CD14-positive monocyte (primary cell): ENCODE measurements around the gene DLL4. TPM values are rescaled to one million over a fixed set of nuclear protein-coding genes. Genes with fewer than 3 reads are reported as not detected.

ENCODE experiments used
- DNase-seq, 3 donors: peaks; one replicate each; pipeline ENCODE4 v3.0.0-alpha.2; 2011 to 2022
- H2AFZ ChIP-seq: 2 replicates; pipeline ENCODE4 v1.6.0; 2012; ENCODE audit warnings: mild to moderate bottlenecking, low read depth, low read length, inconsistent platforms; ENCODE audit not compliant: insufficient read depth, poor library complexity, severe bottlenecking
- H3K27ac ChIP-seq, 2 donors: 1 replicate in 1 of 2; 2 replicates in 1 of 2; pipeline ENCODE4 v1.5.1; 2012 to 2013; ENCODE audit warnings: low read length in 2 of 2, control low read depth in 1 of 2, inconsistent platforms in 1 of 2, low read depth in 1 of 2, mild to moderate bottlenecking in 1 of 2
- H3K27me3 ChIP-seq, 2 donors: one replicate each; pipeline versions ENCODE4 v1.6.0 to v1.6.1; 2011 to 2013; ENCODE audit warnings: low read length in 2 of 2; ENCODE audit not compliant: control insufficient read depth in 2 of 2, insufficient read depth in 2 of 2
- H3K36me3 ChIP-seq, 2 donors: replicated peaks in 1 of 2; 1 replicate in 1 of 2; 2 replicates in 1 of 2; pipeline versions ENCODE4 v1.5.1 to v1.6.1; 2012 to 2013; ENCODE audit warnings: low read length in 2 of 2, control low read depth in 1 of 2, inconsistent platforms in 1 of 2, mild to moderate bottlenecking in 1 of 2; ENCODE audit not compliant: insufficient read depth in 2 of 2, control insufficient read depth in 1 of 2
- H3K4me1 ChIP-seq, 2 donors: 1 replicate in 1 of 2; 2 replicates in 1 of 2; pipeline versions ENCODE4 v1.5.1 to v1.6.1; 2012 to 2013; ENCODE audit warnings: low read length in 2 of 2, control low read depth in 1 of 2, inconsistent platforms in 1 of 2, mild to moderate bottlenecking in 1 of 2, moderate library complexity in 1 of 2; ENCODE audit not compliant: insufficient read depth in 2 of 2, control insufficient read depth in 1 of 2
- H3K4me2 ChIP-seq: replicated peaks from 2 replicates; pipeline ENCODE3; 2012; ENCODE audit warnings: low read length, moderate library complexity, mild to moderate bottlenecking; ENCODE audit not compliant: poor library complexity, severe bottlenecking; ENCODE audit errors: extremely low read depth
- H3K4me3 ChIP-seq, 3 experiments: fragments of 200-600 bp in 1 of 3; sonication (generic) in 1 of 3; replicated peaks in 1 of 3; 1 replicate in 2 of 3; 2 replicates in 1 of 3; pipeline ENCODE4 v1.5.1; 2011 to 2013; ENCODE audit warnings: low read length in 3 of 3, mild to moderate bottlenecking in 3 of 3, control low read depth in 2 of 3, low read depth in 2 of 3, inconsistent platforms in 1 of 3, moderate library complexity in 1 of 3
- H3K79me2 ChIP-seq: 2 replicates; pipeline ENCODE4 v1.6.0; 2012; ENCODE audit warnings: mild to moderate bottlenecking, control low read depth, inconsistent platforms, low read length, moderate library complexity; ENCODE audit not compliant: insufficient read depth
- H3K9ac ChIP-seq: 2 replicates; pipeline ENCODE4 v1.6.0; 2017; ENCODE audit warnings: low read length, mild to moderate bottlenecking; ENCODE audit not compliant: insufficient read depth, poor library complexity, severe bottlenecking
- H3K9me3 ChIP-seq, 2 donors: replicated peaks in 1 of 2; 1 replicate in 1 of 2; 2 replicates in 1 of 2; pipeline versions ENCODE4 v1.5.1 to v1.6.1; 2012 to 2013; ENCODE audit warnings: low read length in 2 of 2, control low read depth in 1 of 2; ENCODE audit not compliant: control insufficient read depth in 1 of 2, insufficient read depth in 1 of 2
- H4K20me1 ChIP-seq: 2 replicates; pipeline ENCODE4 v1.6.0; 2012; ENCODE audit warnings: mild to moderate bottlenecking, low read length, control low read depth, moderate library complexity; ENCODE audit not compliant: insufficient read depth
- H3K27ac Mint-ChIP-seq, 7 donors: one replicate each; pipeline ENCODE4 v1.8.0; 2020; ENCODE audit warnings: mild to moderate bottlenecking in 7 of 7, mixed read lengths in 7 of 7, moderate library complexity in 6 of 7, inconsistent platforms in 2 of 7
- H3K27me3 Mint-ChIP-seq, 3 donors: one replicate each; pipeline ENCODE4 v1.8.0; 2021 to 2022; ENCODE audit warnings: low read depth in 3 of 3, mild to moderate bottlenecking in 3 of 3, mixed read lengths in 3 of 3, moderate library complexity in 3 of 3, inconsistent platforms in 1 of 3
- H3K36me3 Mint-ChIP-seq, 2 donors: one replicate each; pipeline ENCODE4 v1.8.0; 2020; ENCODE audit warnings: mixed read lengths in 2 of 2, inconsistent platforms in 1 of 2, mild to moderate bottlenecking in 1 of 2
- H3K4me1 Mint-ChIP-seq: one replicate; pipeline ENCODE4 v1.8.0; 2020; ENCODE audit warnings: mild to moderate bottlenecking, mixed read lengths
- H3K4me3 Mint-ChIP-seq, 2 donors: one replicate each; pipeline ENCODE4 v1.8.0; 2020; ENCODE audit warnings: mild to moderate bottlenecking in 2 of 2, mixed read lengths in 2 of 2, moderate library complexity in 1 of 2
- H3K9me3 Mint-ChIP-seq, 7 donors: one replicate each; pipeline ENCODE4 v1.8.0; 2020 to 2022; ENCODE audit warnings: mixed read lengths in 7 of 7, mild to moderate bottlenecking in 6 of 7, moderate library complexity in 6 of 7, inconsistent platforms in 2 of 7
- CTCF ChIP-seq: fragments of 200-600 bp; IDR thresholded peaks from one replicate; pipeline ENCODE4 v1.8.0; 2022; ENCODE audit warnings: antibody characterized with exemption, mild to moderate bottlenecking
- WGBS: methylation state at CpG from one replicate; pipeline ENCODE4 v1.1.5; 2013; ENCODE audit warnings: missing lambda C conversion rate; ENCODE audit not compliant: insufficient coverage; 5-methylcytosine and 5-hydroxymethylcytosine counted together
- intact Hi-C, 2 donors: fragments of 100-400 bp; cut with micrococcal nuclease; formaldehyde crosslinking; loops; one replicate each; pipeline versions ENCODE4 v1.15.0 to v1.15.1; 2023
- polyA plus RNA-seq, 3 donors: library from polyadenylated mRNA; depleted of rRNA in 1 of 3; unstranded in 2 of 3; stranded (reverse) in 1 of 3; fragments of 300-500 nt in 2 of 3; fragments of >200 nt in 1 of 3; fragmentation: Illumina TruSeq in 2 of 3; gene quantifications; 1 replicate in 2 of 3; 2 replicates in 1 of 3; pipeline ENCODE4 v1.2.3, GENCODE V29; 2012 to 2021

The DLL4 gene
- polyA plus RNA-seq, 3 donors = 0.07 TPM; not detected in 2

DNA sequence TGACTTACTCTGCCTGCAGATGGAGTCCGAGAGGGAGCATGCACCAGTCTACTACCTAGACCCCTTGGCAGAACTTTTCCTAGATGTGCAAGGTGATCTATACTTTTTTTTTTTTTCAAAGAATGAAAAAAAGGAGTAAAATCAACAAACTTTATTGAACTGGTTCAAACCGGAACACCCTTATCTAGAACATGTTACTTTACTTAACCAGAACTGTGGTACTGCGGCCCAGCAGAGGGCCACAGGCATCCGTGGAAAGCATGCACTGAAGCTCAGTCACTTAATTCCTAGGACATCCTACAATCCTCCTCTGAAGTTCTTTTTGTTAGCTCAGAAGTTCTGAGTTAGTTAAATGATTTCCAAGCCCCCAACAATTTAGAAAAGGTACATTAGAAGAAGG is 45.7 kb downstream of the DLL4 start:
- Histone ChIP-seq H3K27ac (no peak overlapping the region), H3K36me3 (peaks cover 37 to 45% of the 10 kb centered on the region in 2 donors), H3K4me1 (no peaks in the 10 kb centered on the region), H3K4me2 (no peak overlapping the region), H2AFZ (no peak overlapping the region), H3K9ac (no peak overlapping the region), H3K27me3 (no peaks in the 10 kb centered on the region), H3K79me2 (no peaks in the 10 kb centered on the region), H4K20me1 (no peaks in the 10 kb centered on the region), H3K4me3 (no peak overlapping the region), H3K9me3 (no peaks in the 10 kb centered on the region)
- Mint-ChIP-seq H3K4me1 (no peaks in the 10 kb centered on the region), H3K4me3 (no peak overlapping the region), H3K9me3 (no peaks in the 10 kb centered on the region), H3K27me3 (peaks cover 0 to 3% (median 3%) of the 10 kb centered on the region in 3 donors), H3K27ac (peak overlapping the region in 1 of 7 donors; percentile 70), H3K36me3 (peaks cover 43 to 55% of the 10 kb centered on the region in 2 donors)
- WGBS = 100% methylated on average over 2 of the region's 4 CpGs
- no peak for TF ChIP-seq CTCF
- no peak for DNase-seq
- intact Hi-C loops = no loop called here

DNA sequence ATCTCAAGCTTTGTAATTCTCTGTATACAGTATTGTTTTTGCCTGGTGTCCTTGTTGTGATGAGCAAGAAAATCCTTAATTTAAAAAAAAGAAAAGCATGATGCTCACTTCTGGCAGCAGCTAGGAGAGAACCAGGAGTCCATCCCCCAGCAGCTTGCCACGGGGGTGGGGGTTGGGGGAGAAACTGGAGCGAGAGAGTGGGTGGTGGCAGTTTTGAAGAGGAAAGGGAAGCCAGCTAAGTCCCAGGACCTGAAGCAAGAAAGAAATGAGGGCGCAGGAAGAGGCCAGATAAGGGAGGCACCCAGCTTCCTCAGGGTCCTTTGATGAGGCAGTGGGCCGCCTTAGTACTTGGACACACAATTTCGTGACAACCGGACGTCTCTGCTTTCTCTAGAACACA is 47.7 kb downstream of the DLL4 start:
- no peak overlapping the region for H3K4me3 ChIP-seq
- peaks cover 4% of the 10 kb centered on the region for H4K20me1 ChIP-seq
- no peak overlapping the region for H3K27ac ChIP-seq
- TF ChIP-seq CTCF = no peak
- H3K36me3 ChIP-seq = peaks cover 57 to 64% of the 10 kb centered on the region in 2 donors
- H3K36me3 Mint-ChIP-seq = peaks cover 62 to 74% of the 10 kb centered on the region in 2 donors
- H3K4me3 Mint-ChIP-seq = no peak overlapping the region
- H3K79me2 ChIP-seq = no peaks in the 10 kb centered on the region
- no peaks in the 10 kb centered on the region for H3K27me3 ChIP-seq
- no peak overlapping the region for H3K9ac ChIP-seq
- no peaks in the 10 kb centered on the region for H3K4me1 Mint-ChIP-seq
- H3K4me1 ChIP-seq = no peaks in the 10 kb centered on the region
- H3K27me3 Mint-ChIP-seq = peaks cover 0 to 3% (median 1%) of the 10 kb centered on the region in 3 donors
- intact Hi-C loops = no loop called here
- no peak overlapping the region for H2AFZ ChIP-seq
- WGBS = 76% methylated on average over 6 of the region's 7 CpGs
- no peak overlapping the region for H3K4me2 ChIP-seq
- H3K27ac Mint-ChIP-seq = peak overlapping the region in 2 of 7 donors; percentile 16
- H3K9me3 ChIP-seq = no peaks in the 10 kb centered on the region
- H3K9me3 Mint-ChIP-seq = no peaks in the 10 kb centered on the region
- DNase-seq = no peak
